Sigmoid colon (tissue), 7 donors: ENCODE measurements around the gene ATF6. TPM values are rescaled to one million over a fixed set of nuclear protein-coding genes. Genes with fewer than 3 reads are reported as not detected.

Experiments
- DNase-seq: peaks from one replicate; pipeline ENCODE4 v3.0.0-alpha.2; 2019
- H3K27ac ChIP-seq, 4 donors: fragments of 200-600 bp; sonication (generic); one replicate each; pipeline ENCODE4 v1.5.1; 2016 to 2019; ENCODE audit warnings: mild to moderate bottlenecking in 1 of 4
- H3K27me3 ChIP-seq, 3 donors: fragments of 200-600 bp; sonication (generic); one replicate each; pipeline ENCODE4 v1.5.1; 2019; ENCODE audit warnings: mild to moderate bottlenecking in 1 of 3
- H3K36me3 ChIP-seq, 4 donors: fragments of 200-600 bp; sonication (generic); one replicate each; pipeline ENCODE4 v1.5.1; 2016 to 2019
- H3K4me1 ChIP-seq, 4 donors: fragments of 200-600 bp; sonication (generic); one replicate each; pipeline ENCODE4 v1.5.1; 2017 to 2019
- H3K4me3 ChIP-seq, 4 donors: fragments of 200-600 bp; sonication (generic); one replicate each; pipeline ENCODE4 v1.5.1; 2017 to 2019; ENCODE audit warnings: mild to moderate bottlenecking in 2 of 4, moderate library complexity in 1 of 4
- H3K9me3 ChIP-seq, 4 donors: fragments of 200-600 bp in 3 of 4; sonication (generic) in 3 of 4; one replicate each; pipeline versions ENCODE4 v1.5.1 to v1.6.1; 2013 to 2019
- CTCF ChIP-seq, 4 experiments: fragments of 450-650 bp in 3 of 4; fragments of 200-600 bp in 1 of 4; IDR thresholded peaks; one replicate each; pipeline ENCODE4 v1.5.1; 2016 to 2019; ENCODE audit warnings: antibody characterized with exemption in 4 of 4, mild to moderate bottlenecking in 3 of 4, moderate library complexity in 2 of 4
- EP300 ChIP-seq, 4 donors: sonication (generic); formaldehyde crosslinking; IDR thresholded peaks; one replicate each; pipeline ENCODE4 v1.6.1; 2017; ENCODE audit warnings: antibody characterized with exemption in 4 of 4
- POLR2A ChIP-seq, 2 donors: fragments of 450-650 bp; IDR thresholded peaks; one replicate each; pipeline ENCODE4 v1.6.1; 2016; ENCODE audit warnings: antibody characterized with exemption in 2 of 2, mild to moderate bottlenecking in 2 of 2, moderate library complexity in 2 of 2
- POLR2AphosphoS5 ChIP-seq, 4 donors: sonication (generic); formaldehyde crosslinking; IDR thresholded peaks; one replicate each; pipeline ENCODE4 v1.6.1; 2017; ENCODE audit warnings: antibody characterized with exemption in 4 of 4
- WGBS, 2 donors: extraction: QIAGEN DNeasy Blood & Tissue Kit; methylation state at CpG; one replicate each; pipeline ENCODE4 v1.1.7; 2013; 5-methylcytosine and 5-hydroxymethylcytosine counted together
- intact Hi-C: fragments of 100-400 bp; cut with DNase I; formaldehyde crosslinking; loops from one replicate; pipeline ENCODE4 v1.15.1; 2023
- polyA plus RNA-seq, 3 donors: library from polyadenylated mRNA; stranded (reverse); fragments of 200-250 nt; gene quantifications; one replicate each; pipeline ENCODE4 v1.2.3, GENCODE V29; 2013
- total RNA-seq, 4 donors: library from RNA; depleted of rRNA; stranded (reverse); fragments of >200 nt; gene quantifications; one replicate each; pipeline ENCODE4 v1.1.0, GENCODE V29; 2016
- donor health status: healthy with polysubstance abuse.
- donor health status: Bipolar disorder and iron deficiency.
- donor health status: healthy.

Gene ATF6
- total and polyA plus RNA-seq, 7 donors, result 2.3 to 28.1 (median 26.3) TPM

- no peak overlapping the region for H3K4me3 ChIP-seq
- no peaks in the 10 kb centered on the region for H3K27me3 ChIP-seq
- H3K27ac ChIP-seq, result no peak overlapping the region
- peaks cover 0 to 1% (median 0%) of the 10 kb centered on the region in 4 donors for H3K4me1 ChIP-seq
- no peaks in the 10 kb centered on the region for H3K9me3 ChIP-seq
- 97 to 99% methylated on average over 1 of the region's 1 CpG for WGBS, 2 donors
- TF ChIP-seq POLR2A (IDR thresholded peaks at IDR 0.05), result no peak
- H3K36me3 ChIP-seq, result peaks cover 0 to 31% (median 2%) of the 10 kb centered on the region in 4 donors
- DNase-seq, result no peak
- intact Hi-C loops, result no loop called here
Measured at GRCh38 chr1:161858271-161858670, 92.2 kb downstream of the ATF6 start.

- TF ChIP-seq POLR2AphosphoS5 (IDR thresholded peaks at IDR 0.05) (no peak), CTCF (IDR thresholded peaks at IDR 0.05) (no peak), POLR2A (IDR thresholded peaks at IDR 0.05) (no peak), EP300 (IDR thresholded peaks at IDR 0.05) (no peak)
- H3K27me3 ChIP-seq, result no peaks in the 10 kb centered on the region
- intact Hi-C loops, result loop anchor here (10.0 kb wide), 1 partner anchor 69 kb away; no protein-coding TSS in a partner anchor
Measured at GRCh38 chr1:161863549-161863948, 97.4 kb downstream of the ATF6 start.

GRCh38 chr1:161864577-161864976 lies 98.5 kb downstream of the ATF6 start:
- TF ChIP-seq CTCF (IDR thresholded peaks at IDR 0.05), result peak in 3 of 4 experiments; percentile 43 to 47 (median 47)
- TF ChIP-seq EP300 (IDR thresholded peaks at IDR 0.05), result no peak
- DNase-seq, result peak; percentile 59
- intact Hi-C loops, result loop anchor here (1.0 to 10.0 kb wide), 2 partner anchors 70 to 173 kb away; no protein-coding TSS in a partner anchor
- 95 to 97% methylated on average over 1 of the region's 1 CpG for WGBS, 2 donors
- Histone ChIP-seq H3K27ac (peak overlapping the region in 1 of 4 donors; percentile 46), H3K9me3 (no peaks in the 10 kb centered on the region), H3K27me3 (no peaks in the 10 kb centered on the region), H3K4me3 (no peak overlapping the region), H3K4me1 (peaks cover 0 to 33% (median 17%) of the 10 kb centered on the region in 4 donors), H3K36me3 (peaks cover 0 to 24% (median 0%) of the 10 kb centered on the region in 4 donors)

More at GRCh38 chr1:161863549-161863948, 97.4 kb downstream of the ATF6 start:
- no peaks in the 10 kb centered on the region for H3K9me3 ChIP-seq
- no peak for DNase-seq
- H3K4me1 ChIP-seq, result peaks cover 0 to 33% (median 17%) of the 10 kb centered on the region in 4 donors
- peaks cover 0 to 24% (median 0%) of the 10 kb centered on the region in 4 donors for H3K36me3 ChIP-seq
- H3K27ac ChIP-seq, result peak overlapping the region in 1 of 4 donors; percentile 21
- H3K4me3 ChIP-seq, result no peak overlapping the region

- Histone ChIP-seq H3K4me3 (no peak overlapping the region), H3K27ac (peak overlapping the region in 2 of 4 donors; percentile 44), H3K27me3 (no peaks in the 10 kb centered on the region), H3K36me3 (peaks cover 0 to 11% (median 0%) of the 10 kb centered on the region in 4 donors), H3K9me3 (no peaks in the 10 kb centered on the region), H3K4me1 (peaks cover 0 to 33% (median 17%) of the 10 kb centered on the region in 4 donors)
- no peak for TF ChIP-seq POLR2AphosphoS5 (IDR thresholded peaks at IDR 0.05)
- TF ChIP-seq EP300 (IDR thresholded peaks at IDR 0.05), result no peak
- no peak for TF ChIP-seq POLR2A (IDR thresholded peaks at IDR 0.05)
- TF ChIP-seq CTCF (IDR thresholded peaks at IDR 0.05), result no peak
- no peak for DNase-seq
- intact Hi-C loops, result loop anchor here (10.0 kb wide), 1 partner anchor 71 kb away; no protein-coding TSS in a partner anchor
- WGBS, 2 donors, result 85 to 95% methylated on average over 3 of the region's 3 CpGs
Measured at GRCh38 chr1:161866241-161866640, 100.1 kb downstream of the ATF6 start.

GRCh38 chr1:161868832-161869231 lies 102.7 kb downstream of the ATF6 start:
- H3K4me1 ChIP-seq, result peaks cover 0 to 26% (median 15%) of the 10 kb centered on the region in 4 donors
- WGBS, 2 donors, result 90 to 92% methylated on average over 2 of the region's 2 CpGs
- no peaks in the 10 kb centered on the region for H3K27me3 ChIP-seq
- intact Hi-C loops, result loop anchor here (10.0 kb wide), 1 partner anchor 74 kb away; no protein-coding TSS in a partner anchor
- H3K9me3 ChIP-seq, result no peaks in the 10 kb centered on the region
- TF ChIP-seq CTCF (IDR thresholded peaks at IDR 0.05), result no peak
- TF ChIP-seq POLR2A (IDR thresholded peaks at IDR 0.05), result no peak
- no peak for TF ChIP-seq POLR2AphosphoS5 (IDR thresholded peaks at IDR 0.05)
- TF ChIP-seq EP300 (IDR thresholded peaks at IDR 0.05), result no peak
- H3K27ac ChIP-seq, result no peak overlapping the region
- no peak for DNase-seq
- H3K36me3 ChIP-seq, result peaks cover 0 to 9% (median 0%) of the 10 kb centered on the region in 4 donors
- no peak overlapping the region for H3K4me3 ChIP-seq
